Activated CD8-positive, alpha-beta memory T cell treated with anti-CD3 and anti-CD28 coated beads for 1 hour (primary cell): ENCODE data around the gene TMEM132C.

Experiments used
- DNase-seq, 2 donors: peaks; one replicate each; pipeline ENCODE4 v3.0.0-alpha.2; 2020; ENCODE audit warnings: low read depth in 1 of 2; ENCODE audit errors: extremely low read depth in 1 of 2

TMEM132C gene

GRCh38 chr12:128693771-128694170 lies 426.8 kb downstream of the TMEM132C start:
- DNase-seq, result no peak

- DNase-seq, result no peak
Observed at GRCh38 chr12:128694445-128694844, 427.5 kb downstream of the TMEM132C start.

- no peak for DNase-seq
Observed at GRCh38 chr12:128695697-128696096, 428.7 kb downstream of the TMEM132C start.

GRCh38 chr12:128698301-128698972 lies 431.5 kb downstream of the TMEM132C start:
- DNase-seq, result no peak

- DNase-seq, result no peak
Observed at GRCh38 chr12:128699106-128699505, 432.1 kb downstream of the TMEM132C start.

- DNase-seq, result no peak
Observed at GRCh38 chr12:128702371-128702770, 435.4 kb downstream of the TMEM132C start.

- no peak for DNase-seq
Observed at GRCh38 chr12:128705140-128705539, 438.2 kb downstream of the TMEM132C start.

- no peak for DNase-seq
Observed at GRCh38 chr12:128707488-128707887, 440.5 kb downstream of the TMEM132C start.

- no peak for DNase-seq
Observed at GRCh38 chr12:128708789-128709188, 441.8 kb downstream of the TMEM132C start.

- no peak for DNase-seq
Observed at GRCh38 chr12:128709660-128710059, 442.7 kb downstream of the TMEM132C start.

GRCh38 chr12:128711486-128711885 lies 444.5 kb downstream of the TMEM132C start:
- DNase-seq, result no peak

GRCh38 chr12:128712622-128713021 lies 445.7 kb downstream of the TMEM132C start:
- no peak for DNase-seq

- no peak for DNase-seq
Observed at GRCh38 chr12:128715485-128715884, 448.5 kb downstream of the TMEM132C start.

GRCh38 chr12:128724468-128725046 lies 457.6 kb downstream of the TMEM132C start:
- DNase-seq, result no peak

GRCh38 chr12:128726886-128727285 lies 459.9 kb downstream of the TMEM132C start:
- no peak for DNase-seq

GRCh38 chr12:128727461-128727860 lies 460.5 kb downstream of the TMEM132C start:
- DNase-seq, result no peak

GRCh38 chr12:128727999-128728398 lies 461.0 kb downstream of the TMEM132C start:
- DNase-seq, result no peak

- no peak for DNase-seq
Observed at GRCh38 chr12:128729628-128730121, 462.7 kb downstream of the TMEM132C start.

- DNase-seq, result no peak
Observed at GRCh38 chr12:128734371-128734770, 467.4 kb downstream of the TMEM132C start.

GRCh38 chr12:128737292-128737966 lies 470.5 kb downstream of the TMEM132C start:
- DNase-seq, result no peak

- DNase-seq, result no peak
Observed at GRCh38 chr12:128743916-128744315, 476.9 kb downstream of the TMEM132C start.
